ENCODE data around the gene SLC25A41. TPM values are rescaled to one million over a fixed set of nuclear protein-coding genes. Genes with fewer than 3 reads are reported as not detected.

SLC25A41 gene
- total and polyA plus RNA-seq, 2 experiments from 2014 or later, result 0.27 to 0.50 TPM

GRCh38 chr19:6471076-6471475 is 37.5 kb upstream of the SLC25A41 start:
- no peak overlapping the region for H2AFZ ChIP-seq
- TF ChIP-seq EZH2phosphoT487 (IDR thresholded peaks at IDR 0.05; ENCODE audit: low read depth, severe bottlenecking, unreplicated experiment) (no peak), CTCF (IDR thresholded peaks at IDR 0.05; ENCODE audit: poor library complexity) (no peak), EZH2 (IDR thresholded peaks at IDR 0.05; ENCODE audit: borderline replicate concordance) (no peak)

GRCh38 chr19:6470173-6470572 is 36.6 kb upstream of the SLC25A41 start:
- no peak overlapping the region for H3K4me2 ChIP-seq
- 84% methylated on average over 8 of the region's 8 CpGs for whole genome bisulfite sequencing (ENCODE audit: low lambda C conversion rate, missing lambda C conversion rate)
- no peak for DNase-seq (ENCODE audit: low spot score)
- H3K79me2 ChIP-seq, result peaks cover 7% of the 10 kb centered on the region
- no peak overlapping the region for H2AFZ ChIP-seq
- H3K36me3 ChIP-seq (replicated peaks; ENCODE audit: insufficient read depth, low read depth), result no peaks in the 10 kb centered on the region
- H3K27ac ChIP-seq, result no peak overlapping the region
- peaks cover 4% of the 10 kb centered on the region for H4K20me1 ChIP-seq (ENCODE audit: insufficient read depth, poor library complexity, severe bottlenecking)
- TF ChIP-seq CTCF (IDR thresholded peaks at IDR 0.05; ENCODE audit: poor library complexity) (no peak), EZH2phosphoT487 (IDR thresholded peaks at IDR 0.05; ENCODE audit: low read depth, severe bottlenecking, unreplicated experiment) (no peak), EZH2 (IDR thresholded peaks at IDR 0.05; ENCODE audit: borderline replicate concordance) (no peak)
- H3K27me3 ChIP-seq, result no peaks in the 10 kb centered on the region
- H3K9me3 ChIP-seq (ENCODE audit: low read depth), result no peaks in the 10 kb centered on the region
- H3K4me1 ChIP-seq (ENCODE audit: insufficient read depth), result no peaks in the 10 kb centered on the region
- H3K9me2 ChIP-seq (replicated peaks; ENCODE audit: insufficient read depth), result no peaks in the 10 kb centered on the region
- H3K4me3 ChIP-seq, result no peak overlapping the region

More at GRCh38 chr19:6471076-6471475, 37.5 kb upstream of the SLC25A41 start:
- DNase-seq (ENCODE audit: low spot score), result no peak
- H4K20me1 ChIP-seq (ENCODE audit: insufficient read depth, poor library complexity, severe bottlenecking), result no peaks in the 10 kb centered on the region
- peaks cover 7% of the 10 kb centered on the region for H3K4me1 ChIP-seq (ENCODE audit: insufficient read depth)
- H3K27ac ChIP-seq, result no peak overlapping the region
- H3K4me2 ChIP-seq, result no peak overlapping the region
- H3K36me3 ChIP-seq (replicated peaks; ENCODE audit: insufficient read depth, low read depth), result no peaks in the 10 kb centered on the region
- no peaks in the 10 kb centered on the region for H3K79me2 ChIP-seq
- H3K27me3 ChIP-seq, result no peaks in the 10 kb centered on the region
- H3K9me2 ChIP-seq (replicated peaks; ENCODE audit: insufficient read depth), result no peaks in the 10 kb centered on the region
- WGBS (ENCODE audit: low lambda C conversion rate, missing lambda C conversion rate), result 76% methylated on average over 12 of the region's 14 CpGs
- no peaks in the 10 kb centered on the region for H3K9me3 ChIP-seq (ENCODE audit: low read depth)
- no peak overlapping the region for H3K4me3 ChIP-seq

- Histone ChIP-seq H3K27ac (no peak overlapping the region), H3K79me2 (peaks cover 15% of the 10 kb centered on the region), H3K9me2 (replicated peaks; ENCODE audit: insufficient read depth) (no peaks in the 10 kb centered on the region), H4K20me1 (ENCODE audit: insufficient read depth, poor library complexity, severe bottlenecking) (peaks cover 4% of the 10 kb centered on the region), H3K4me1 (ENCODE audit: insufficient read depth) (no peaks in the 10 kb centered on the region), H3K4me2 (no peak overlapping the region), H3K4me3 (no peak overlapping the region), H3K27me3 (no peaks in the 10 kb centered on the region), H3K36me3 (replicated peaks; ENCODE audit: insufficient read depth, low read depth) (no peaks in the 10 kb centered on the region), H3K9me3 (ENCODE audit: low read depth) (no peaks in the 10 kb centered on the region), H2AFZ (no peak overlapping the region)
- DNase-seq (ENCODE audit: low spot score), result no peak
- no peak for TF ChIP-seq EZH2phosphoT487 (IDR thresholded peaks at IDR 0.05; ENCODE audit: low read depth, severe bottlenecking, unreplicated experiment)
- TF ChIP-seq EZH2 (IDR thresholded peaks at IDR 0.05; ENCODE audit: borderline replicate concordance), result no peak
- TF ChIP-seq CTCF (IDR thresholded peaks at IDR 0.05; ENCODE audit: poor library complexity), result no peak
- 89% methylated on average over 8 of the region's 8 CpGs for WGBS (ENCODE audit: low lambda C conversion rate, missing lambda C conversion rate)
Observed at GRCh38 chr19:6467384-6467783, 33.8 kb upstream of the SLC25A41 start.
